ENCODE results near the gene PSMD11. TPM values are rescaled to one million over a fixed set of nuclear protein-coding genes. Genes with fewer than 3 reads are reported as not detected.

Gene PSMD11
- polyA plus RNA-seq, 1 donor (not counting 4 experiments of a cell fraction or from before 2014, with no cell fraction given): 103 TPM

DNA sequence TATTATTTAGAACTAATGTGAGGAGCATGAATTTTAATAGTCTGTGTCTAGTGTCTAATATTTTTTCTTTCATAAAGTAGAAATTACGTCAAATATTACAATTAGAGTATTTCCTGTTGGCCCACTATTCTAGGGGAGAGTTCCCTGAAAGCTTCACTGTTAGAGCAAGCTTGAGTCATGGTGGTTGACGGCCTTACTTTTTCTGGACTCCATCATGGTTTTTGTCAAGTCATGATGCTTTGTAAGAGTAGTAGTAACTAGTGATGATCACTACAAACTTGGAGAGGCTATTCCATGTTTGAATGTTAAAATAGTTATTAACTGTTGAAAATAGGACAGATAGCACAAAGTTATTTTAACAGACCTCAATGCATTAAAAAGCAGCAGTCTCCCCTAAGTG, 1.7 kb downstream of the PSMD11 start:
- Histone ChIP-seq H3K36me3 (ENCODE audit: control insufficient read depth in 2 of 2, extremely low read depth in 1 of 2, insufficient read depth in 2 of 2, low read length in 2 of 2) (peaks cover 9 to 10% of the 10 kb centered on the region in 2 experiments), H3K4me1 (ENCODE audit: control insufficient read depth, extremely low read depth, insufficient read depth, low read length) (peaks cover 11% of the 10 kb centered on the region), H3K9me1 (ENCODE audit: control insufficient read depth, extremely low read depth, insufficient read depth, low read length) (no peaks in the 10 kb centered on the region), H3K4me2 (ENCODE audit: control insufficient read depth, extremely low read depth, insufficient read depth, low read depth, low read length) (peak overlapping the region; percentile 97), H3K9ac (ENCODE audit: control insufficient read depth, extremely low read depth, insufficient read depth, low read length) (peak overlapping the region; percentile 89), H3K27me3 (ENCODE audit: control insufficient read depth, extremely low read depth, insufficient read depth, low read length) (no peaks in the 10 kb centered on the region), H3K9me3 (ENCODE audit: control insufficient read depth, low read depth, low read length) (no peaks in the 10 kb centered on the region), H2AFZ (ENCODE audit: control insufficient read depth, low read length) (no peak overlapping the region), H4K20me1 (ENCODE audit: control insufficient read depth, extremely low read depth, insufficient read depth, low read length) (peaks cover 10% of the 10 kb centered on the region), H3K79me2 (ENCODE audit: control insufficient read depth, insufficient read depth, low read length) (peaks cover 62% of the 10 kb centered on the region), H3K27ac (ENCODE audit: control insufficient read depth, insufficient read depth, low read length) (peak overlapping the region; percentile 85), H3K4me3 (ENCODE audit: control insufficient read depth in 2 of 3, extremely low read depth in 1 of 3, insufficient read depth in 2 of 3, low read depth in 1 of 3, low read length in 3 of 3) (peak overlapping the region; percentile 87 to 100 (median 96))
- DNase-seq (ENCODE audit: low read depth, low spot score) (no peak), FAIRE-seq (no peak)
- no peak for TF ChIP-seq EZH2 (IDR thresholded peaks at IDR 0.05; ENCODE audit: low read length)
- TF ChIP-seq, protein P1, sequence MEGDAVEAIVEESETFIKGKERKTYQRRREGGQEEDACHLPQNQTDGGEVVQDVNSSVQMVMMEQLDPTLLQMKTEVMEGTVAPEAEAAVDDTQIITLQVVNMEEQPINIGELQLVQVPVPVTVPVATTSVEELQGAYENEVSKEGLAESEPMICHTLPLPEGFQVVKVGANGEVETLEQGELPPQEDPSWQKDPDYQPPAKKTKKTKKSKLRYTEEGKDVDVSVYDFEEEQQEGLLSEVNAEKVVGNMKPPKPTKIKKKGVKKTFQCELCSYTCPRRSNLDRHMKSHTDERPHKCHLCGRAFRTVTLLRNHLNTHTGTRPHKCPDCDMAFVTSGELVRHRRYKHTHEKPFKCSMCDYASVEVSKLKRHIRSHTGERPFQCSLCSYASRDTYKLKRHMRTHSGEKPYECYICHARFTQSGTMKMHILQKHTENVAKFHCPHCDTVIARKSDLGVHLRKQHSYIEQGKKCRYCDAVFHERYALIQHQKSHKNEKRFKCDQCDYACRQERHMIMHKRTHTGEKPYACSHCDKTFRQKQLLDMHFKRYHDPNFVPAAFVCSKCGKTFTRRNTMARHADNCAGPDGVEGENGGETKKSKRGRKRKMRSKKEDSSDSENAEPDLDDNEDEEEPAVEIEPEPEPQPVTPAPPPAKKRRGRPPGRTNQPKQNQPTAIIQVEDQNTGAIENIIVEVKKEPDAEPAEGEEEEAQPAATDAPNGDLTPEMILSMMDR (optimal IDR thresholded peaks at IDR 0.05 in 1 of 3, IDR thresholded peaks at IDR 0.05 in 1 of 3, conservative IDR thresholded peaks at IDR 0.05 in 1 of 3; ENCODE audit: extremely low read depth in 1 of 3, insufficient read depth in 2 of 3, low read length in 3 of 3): no peak
- dilution Hi-C loops (cut with MboI; ENCODE audit: extremely low pct_ligation_motif_present, low sequenced_read_pairs): no loop called here

DNA sequence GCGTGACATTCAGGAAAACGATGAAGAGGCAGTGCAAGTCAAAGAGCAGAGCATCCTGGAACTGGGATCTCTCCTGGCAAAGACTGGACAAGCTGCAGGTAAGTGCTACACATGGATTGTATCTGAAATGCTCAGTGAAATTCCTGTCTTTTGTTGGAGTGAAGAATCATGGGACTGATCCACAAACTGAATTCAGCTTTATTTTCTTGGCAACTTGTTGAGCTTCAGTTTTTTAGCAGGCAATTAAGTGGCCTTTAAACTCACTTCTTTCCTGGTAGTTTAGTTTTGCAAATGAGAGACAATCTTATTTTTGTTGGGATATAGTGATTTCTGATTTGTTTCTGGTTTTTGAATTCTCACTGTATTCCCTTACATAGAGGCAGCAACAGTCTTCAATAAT, 2.6 kb downstream of the PSMD11 start:
- H3K4me3 ChIP-seq (ENCODE audit: control insufficient read depth in 2 of 3, extremely low read depth in 1 of 3, insufficient read depth in 2 of 3, low read depth in 1 of 3, low read length in 3 of 3): no peak overlapping the region
- no peaks in the 10 kb centered on the region for H3K27me3 ChIP-seq (ENCODE audit: control insufficient read depth, extremely low read depth, insufficient read depth, low read length)
- H3K4me1 ChIP-seq (ENCODE audit: control insufficient read depth, extremely low read depth, insufficient read depth, low read length): peaks cover 11% of the 10 kb centered on the region
- H3K36me3 ChIP-seq (ENCODE audit: control insufficient read depth in 2 of 2, extremely low read depth in 1 of 2, insufficient read depth in 2 of 2, low read length in 2 of 2): peaks cover 11 to 18% of the 10 kb centered on the region in 2 experiments
- no peak overlapping the region for H3K9ac ChIP-seq (ENCODE audit: control insufficient read depth, extremely low read depth, insufficient read depth, low read length)
- dilution Hi-C loops (cut with MboI; ENCODE audit: extremely low pct_ligation_motif_present, low sequenced_read_pairs): no loop called here
- DNase-seq (ENCODE audit: low read depth, low spot score): no peak
- H3K4me2 ChIP-seq (ENCODE audit: control insufficient read depth, extremely low read depth, insufficient read depth, low read depth, low read length): no peak overlapping the region
- H2AFZ ChIP-seq (ENCODE audit: control insufficient read depth, low read length): no peak overlapping the region
- no peak for FAIRE-seq
- peaks cover 71% of the 10 kb centered on the region for H3K79me2 ChIP-seq (ENCODE audit: control insufficient read depth, insufficient read depth, low read length)
- TF ChIP-seq, protein P1 (optimal IDR thresholded peaks at IDR 0.05 in 1 of 3, IDR thresholded peaks at IDR 0.05 in 1 of 3, conservative IDR thresholded peaks at IDR 0.05 in 1 of 3; ENCODE audit: extremely low read depth in 1 of 3, insufficient read depth in 2 of 3, low read length in 3 of 3): no peak
- TF ChIP-seq EZH2 (IDR thresholded peaks at IDR 0.05; ENCODE audit: low read length): no peak
- peaks cover 10% of the 10 kb centered on the region for H4K20me1 ChIP-seq (ENCODE audit: control insufficient read depth, extremely low read depth, insufficient read depth, low read length)
- H3K27ac ChIP-seq (ENCODE audit: control insufficient read depth, insufficient read depth, low read length): no peak overlapping the region
- H3K9me1 ChIP-seq (ENCODE audit: control insufficient read depth, extremely low read depth, insufficient read depth, low read length): no peaks in the 10 kb centered on the region
- no peaks in the 10 kb centered on the region for H3K9me3 ChIP-seq (ENCODE audit: control insufficient read depth, low read depth, low read length)
